ENCODE data around the gene PCBP3. TPM values are rescaled to one million over a fixed set of nuclear protein-coding genes. Genes with fewer than 3 reads are reported as not detected.

Gene PCBP3
- total RNA-seq, 1 experiment from 2014 or later = not detected

- in situ Hi-C loops (cut with HindIII; ENCODE audit: low pct_unique_long_range_greater_than_20kb, low sequenced_read_pairs) (no loop called here), intact Hi-C loops (cut with micrococcal nuclease; ENCODE audit: unreplicated experiment) (no loop called here)
- no peaks in the 10 kb centered on the region for H3K36me3 ChIP-seq (ENCODE audit: control insufficient read depth, insufficient read depth, low read length)
- no TSS peak for BruUV-seq (replicated peaks)
- no peak overlapping the region for H3K27ac ChIP-seq (ENCODE audit: low read length)
- TF ChIP-seq CTCF (IDR thresholded peaks at IDR 0.05) = no peak
- no peak for TF ChIP-seq POLR2AphosphoS5 (IDR thresholded peaks at IDR 0.05; ENCODE audit: low read depth, low read length)
- TF ChIP-seq SIN3A (IDR thresholded peaks at IDR 0.05; ENCODE audit: borderline replicate concordance, insufficient read depth, low read depth, low read length) = no peak
- TF ChIP-seq TCF7L2 (IDR thresholded peaks at IDR 0.05; ENCODE audit: low read depth, low read length) = no peak
- no peak for TF ChIP-seq REST (IDR thresholded peaks at IDR 0.05; ENCODE audit: insufficient read depth in 1 of 2, low read depth in 2 of 2, low read length in 1 of 2)
- H3K4me3 ChIP-seq (ENCODE audit: low read depth in 2 of 2, low read length in 2 of 2) = no peak overlapping the region
- H3K27me3 ChIP-seq (ENCODE audit: control insufficient read depth, insufficient read depth, low read length) = peaks cover 2% of the 10 kb centered on the region; the same call in 1 of the 2 replicates
- H3K4me1 ChIP-seq (ENCODE audit: control insufficient read depth, insufficient read depth, low read length) = no peaks in the 10 kb centered on the region
- ChIA-PET POLR2A (no interaction called here), CTCF (no interaction called here)
- DNase-seq (ENCODE audit: low read depth, low spot score) (no peak), ATAC-seq (no peak)
- no peaks in the 10 kb centered on the region for H3K9me3 ChIP-seq (ENCODE audit: control insufficient read depth, insufficient read depth, low read depth, low read length)
These were observed 61.0 kb downstream of the PCBP3 start for GRCh38 chr21:45704311-45705108.

GRCh38 chr21:45706299-45706698 lies 62.8 kb downstream of the PCBP3 start:
- in situ Hi-C loops (cut with HindIII; ENCODE audit: low pct_unique_long_range_greater_than_20kb, low sequenced_read_pairs) = no loop called here
- no TSS peak for BruUV-seq (replicated peaks)
- POLR2A ChIA-PET = no interaction called here

More at GRCh38 chr21:45706299-45706698, 62.8 kb downstream of the PCBP3 start:
- H3K9me3 ChIP-seq (ENCODE audit: control insufficient read depth, insufficient read depth, low read depth, low read length) = no peaks in the 10 kb centered on the region
- DNase-seq (ENCODE audit: low read depth, low spot score) (no peak), ATAC-seq (no peak)
- no peaks in the 10 kb centered on the region for H3K4me1 ChIP-seq (ENCODE audit: control insufficient read depth, insufficient read depth, low read length)
- CTCF ChIA-PET = no interaction called here
- no peak overlapping the region for H3K4me3 ChIP-seq (ENCODE audit: low read depth in 2 of 2, low read length in 2 of 2)
- no peaks in the 10 kb centered on the region for H3K36me3 ChIP-seq (ENCODE audit: control insufficient read depth, insufficient read depth, low read length)
- H3K27me3 ChIP-seq (ENCODE audit: control insufficient read depth, insufficient read depth, low read length) = no peaks in the 10 kb centered on the region
- TF ChIP-seq CTCF (IDR thresholded peaks at IDR 0.05) (no peak), POLR2AphosphoS5 (IDR thresholded peaks at IDR 0.05; ENCODE audit: low read depth, low read length) (no peak), REST (IDR thresholded peaks at IDR 0.05; ENCODE audit: insufficient read depth in 1 of 2, low read depth in 2 of 2, low read length in 1 of 2) (no peak), TCF7L2 (IDR thresholded peaks at IDR 0.05; ENCODE audit: low read depth, low read length) (no peak), SIN3A (IDR thresholded peaks at IDR 0.05; ENCODE audit: borderline replicate concordance, insufficient read depth, low read depth, low read length) (no peak)
- no peak overlapping the region for H3K27ac ChIP-seq (ENCODE audit: low read length)
- intact Hi-C loops (cut with micrococcal nuclease; ENCODE audit: unreplicated experiment) = no loop called here

Measured in Panc1 (cell line).